Panc1 (cell line): ENCODE data around the gene TMEM38A. TPM values are rescaled to one million over a fixed set of nuclear protein-coding genes. Genes with fewer than 3 reads are reported as not detected.

Experiments
- ATAC-seq: fragments of 200-7000 bp; cut with Tn5 transposase; 2 replicates; pipeline ENCODE4 v1.9.1; 2020; ENCODE audit warnings: mild to moderate bottlenecking, moderate library complexity
- BruUV-seq: library from RNA; stranded (reverse); fragments of 400-500 nt; replicated peaks from 2 replicates; lab custom pipeline; 2021; lab: Mats Ljungman, UMichigan
- CTCF ChIA-PET: fragments of 300-600 bp; sonication (Branson Sonifier 250); formaldehyde crosslinking; loops from one replicate; lab custom pipeline; 2022; ENCODE audit warnings: antibody characterized with exemption; lab: Charles Lee
- POLR2A ChIA-PET: fragments of 300-600 bp; sonication (Branson Sonifier 250); formaldehyde crosslinking; loops from one replicate; lab custom pipeline; 2022; ENCODE audit warnings: antibody characterized with exemption; lab: Charles Lee
- DNase-seq: peaks from one replicate; pipeline ENCODE4 v3.0.0-alpha.2; 2010; ENCODE audit warnings: low read depth, low spot score
- H3K27ac ChIP-seq: 2 replicates; pipeline ENCODE4 v1.5.1; 2011; ENCODE audit warnings: mild to moderate bottlenecking, low read length, inconsistent platforms
- H3K27me3 ChIP-seq: fragments of 200-500 bp; sonication (Bioruptor generic); 2 replicates; pipeline ENCODE4 v1.6.0; 2014; ENCODE audit warnings: low read length, inconsistent platforms; ENCODE audit not compliant: control insufficient read depth, insufficient read depth
- H3K36me3 ChIP-seq: fragments of 200-500 bp; sonication (Bioruptor generic); 2 replicates; pipeline ENCODE4 v1.5.1; 2014; ENCODE audit warnings: inconsistent platforms, mild to moderate bottlenecking, low read length, moderate library complexity; ENCODE audit not compliant: control insufficient read depth, insufficient read depth
- H3K4me1 ChIP-seq: 2 replicates; pipeline ENCODE4 v1.5.1; 2011; ENCODE audit warnings: inconsistent platforms, mild to moderate bottlenecking, low read length, moderate library complexity; ENCODE audit not compliant: control insufficient read depth, insufficient read depth
- H3K4me3 ChIP-seq, 2 experiments: 2 replicates each; pipeline ENCODE4 v1.5.1; 2011 to 2012; ENCODE audit warnings: low read depth in 2 of 2, low read length in 2 of 2, mild to moderate bottlenecking in 2 of 2, inconsistent platforms in 1 of 2, moderate library complexity in 1 of 2
- H3K9me3 ChIP-seq: fragments of 200-500 bp; sonication (Bioruptor generic); 2 replicates; pipeline ENCODE4 v1.5.1; 2014; ENCODE audit warnings: low read depth, mild to moderate bottlenecking, inconsistent platforms, low read length, moderate library complexity; ENCODE audit not compliant: control insufficient read depth, insufficient read depth
- POLR2AphosphoS5 ChIP-seq: IDR thresholded peaks from 2 replicates; pipeline ENCODE4 v1.6.1; 2012; ENCODE audit warnings: mild to moderate bottlenecking, low read depth, low read length, moderate library complexity
- SIN3A ChIP-seq: IDR thresholded peaks from 2 replicates; pipeline ENCODE4 v1.6.1; 2012; ENCODE audit warnings: low read depth, mild to moderate bottlenecking, low read length, moderate library complexity, borderline replicate concordance; ENCODE audit not compliant: insufficient read depth
- TCF7L2 ChIP-seq: IDR thresholded peaks from 2 replicates; pipeline ENCODE4 v1.6.1; 2011; ENCODE audit warnings: mild to moderate bottlenecking, low read depth, low read length, inconsistent platforms
- in situ Hi-C: cut with HindIII; loops from 2 replicates; pipeline ENCODE4 v1.10.0; 2016; ENCODE audit warnings: low sequenced_read_pairs, low pct_unique_long_range_greater_than_20kb
- intact Hi-C: fragments of 100-400 bp; cut with micrococcal nuclease; formaldehyde crosslinking; loops from one replicate; pipeline ENCODE4 v1.10.0; 2022; ENCODE audit not compliant: unreplicated experiment
- total RNA-seq: library from RNA; stranded (reverse); gene quantifications from one replicate; pipeline ENCODE4 v1.2.1, GENCODE V29; 2021; ENCODE audit not compliant: unreplicated experiment
- TF ChIP-seq, protein P1 (sequence below): fragments of 450-650 bp; IDR thresholded peaks from 2 replicates; pipeline ENCODE4 v1.5.1; 2017; ENCODE audit warnings: mild to moderate bottlenecking
- TF ChIP-seq, protein P2 (sequence below), 2 experiments: IDR thresholded peaks; 2 replicates each; pipeline ENCODE4 v1.6.1; 2011 to 2012; ENCODE audit warnings: low read depth in 2 of 2, control low read depth in 1 of 2, low read length in 1 of 2, mild to moderate bottlenecking in 1 of 2, moderate library complexity in 1 of 2; ENCODE audit not compliant: insufficient read depth in 1 of 2

TMEM38A gene
- total RNA-seq, 1 experiment from 2014 or later: 8.4 TPM

DNA sequence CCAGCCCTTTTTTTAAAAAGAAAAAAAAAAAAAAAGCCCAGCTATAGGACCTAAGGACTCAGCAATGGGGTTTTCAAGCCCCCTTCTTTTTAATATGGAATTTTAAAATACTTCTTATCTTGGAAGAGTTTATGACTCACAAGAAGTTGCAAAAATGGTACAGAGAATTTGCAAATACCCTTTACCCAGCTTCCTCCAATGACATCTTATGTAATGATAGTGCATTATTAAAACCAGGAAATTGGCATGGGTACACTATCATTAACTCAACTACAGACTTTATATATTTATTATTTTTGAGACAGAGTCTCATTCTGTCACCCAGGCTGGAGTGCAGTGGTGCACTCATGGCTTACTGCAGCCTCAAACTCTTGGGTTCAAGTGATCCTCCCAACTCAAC, 16.1 kb downstream of the TMEM38A start:
- ATAC-seq (no peak), DNase-seq (no peak)
- Histone ChIP-seq H3K36me3 (no peaks in the 10 kb centered on the region), H3K4me1 (no peaks in the 10 kb centered on the region), H3K4me3 (no peak overlapping the region), H3K27me3 (no peaks in the 10 kb centered on the region), H3K27ac (no peak overlapping the region), H3K9me3 (no peaks in the 10 kb centered on the region)
- in situ Hi-C loops: no loop called here
- BruUV-seq: no TSS peak
- ChIA-PET CTCF (interaction anchor here (0.6 kb wide), 1 partner anchor 9 kb away, joined by 4 read pairs; no protein-coding TSS in a partner anchor), POLR2A (interaction anchor here (0.8 kb wide), 1 partner anchor 8 kb away, joined by 14 read pairs; no protein-coding TSS in a partner anchor)
- intact Hi-C loops: no loop called here
- no peak for TF ChIP-seq POLR2AphosphoS5
- no peak for TF ChIP-seq TCF7L2
- TF ChIP-seq, protein P1, sequence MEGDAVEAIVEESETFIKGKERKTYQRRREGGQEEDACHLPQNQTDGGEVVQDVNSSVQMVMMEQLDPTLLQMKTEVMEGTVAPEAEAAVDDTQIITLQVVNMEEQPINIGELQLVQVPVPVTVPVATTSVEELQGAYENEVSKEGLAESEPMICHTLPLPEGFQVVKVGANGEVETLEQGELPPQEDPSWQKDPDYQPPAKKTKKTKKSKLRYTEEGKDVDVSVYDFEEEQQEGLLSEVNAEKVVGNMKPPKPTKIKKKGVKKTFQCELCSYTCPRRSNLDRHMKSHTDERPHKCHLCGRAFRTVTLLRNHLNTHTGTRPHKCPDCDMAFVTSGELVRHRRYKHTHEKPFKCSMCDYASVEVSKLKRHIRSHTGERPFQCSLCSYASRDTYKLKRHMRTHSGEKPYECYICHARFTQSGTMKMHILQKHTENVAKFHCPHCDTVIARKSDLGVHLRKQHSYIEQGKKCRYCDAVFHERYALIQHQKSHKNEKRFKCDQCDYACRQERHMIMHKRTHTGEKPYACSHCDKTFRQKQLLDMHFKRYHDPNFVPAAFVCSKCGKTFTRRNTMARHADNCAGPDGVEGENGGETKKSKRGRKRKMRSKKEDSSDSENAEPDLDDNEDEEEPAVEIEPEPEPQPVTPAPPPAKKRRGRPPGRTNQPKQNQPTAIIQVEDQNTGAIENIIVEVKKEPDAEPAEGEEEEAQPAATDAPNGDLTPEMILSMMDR: no peak
- TF ChIP-seq SIN3A: no peak
- TF ChIP-seq, protein P2, sequence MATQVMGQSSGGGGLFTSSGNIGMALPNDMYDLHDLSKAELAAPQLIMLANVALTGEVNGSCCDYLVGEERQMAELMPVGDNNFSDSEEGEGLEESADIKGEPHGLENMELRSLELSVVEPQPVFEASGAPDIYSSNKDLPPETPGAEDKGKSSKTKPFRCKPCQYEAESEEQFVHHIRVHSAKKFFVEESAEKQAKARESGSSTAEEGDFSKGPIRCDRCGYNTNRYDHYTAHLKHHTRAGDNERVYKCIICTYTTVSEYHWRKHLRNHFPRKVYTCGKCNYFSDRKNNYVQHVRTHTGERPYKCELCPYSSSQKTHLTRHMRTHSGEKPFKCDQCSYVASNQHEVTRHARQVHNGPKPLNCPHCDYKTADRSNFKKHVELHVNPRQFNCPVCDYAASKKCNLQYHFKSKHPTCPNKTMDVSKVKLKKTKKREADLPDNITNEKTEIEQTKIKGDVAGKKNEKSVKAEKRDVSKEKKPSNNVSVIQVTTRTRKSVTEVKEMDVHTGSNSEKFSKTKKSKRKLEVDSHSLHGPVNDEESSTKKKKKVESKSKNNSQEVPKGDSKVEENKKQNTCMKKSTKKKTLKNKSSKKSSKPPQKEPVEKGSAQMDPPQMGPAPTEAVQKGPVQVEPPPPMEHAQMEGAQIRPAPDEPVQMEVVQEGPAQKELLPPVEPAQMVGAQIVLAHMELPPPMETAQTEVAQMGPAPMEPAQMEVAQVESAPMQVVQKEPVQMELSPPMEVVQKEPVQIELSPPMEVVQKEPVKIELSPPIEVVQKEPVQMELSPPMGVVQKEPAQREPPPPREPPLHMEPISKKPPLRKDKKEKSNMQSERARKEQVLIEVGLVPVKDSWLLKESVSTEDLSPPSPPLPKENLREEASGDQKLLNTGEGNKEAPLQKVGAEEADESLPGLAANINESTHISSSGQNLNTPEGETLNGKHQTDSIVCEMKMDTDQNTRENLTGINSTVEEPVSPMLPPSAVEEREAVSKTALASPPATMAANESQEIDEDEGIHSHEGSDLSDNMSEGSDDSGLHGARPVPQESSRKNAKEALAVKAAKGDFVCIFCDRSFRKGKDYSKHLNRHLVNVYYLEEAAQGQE (IDR thresholded peaks at IDR 0.05; ENCODE audit: insufficient read depth in 1 of 2, low read depth in 2 of 2, low read length in 1 of 2): no peak

DNA sequence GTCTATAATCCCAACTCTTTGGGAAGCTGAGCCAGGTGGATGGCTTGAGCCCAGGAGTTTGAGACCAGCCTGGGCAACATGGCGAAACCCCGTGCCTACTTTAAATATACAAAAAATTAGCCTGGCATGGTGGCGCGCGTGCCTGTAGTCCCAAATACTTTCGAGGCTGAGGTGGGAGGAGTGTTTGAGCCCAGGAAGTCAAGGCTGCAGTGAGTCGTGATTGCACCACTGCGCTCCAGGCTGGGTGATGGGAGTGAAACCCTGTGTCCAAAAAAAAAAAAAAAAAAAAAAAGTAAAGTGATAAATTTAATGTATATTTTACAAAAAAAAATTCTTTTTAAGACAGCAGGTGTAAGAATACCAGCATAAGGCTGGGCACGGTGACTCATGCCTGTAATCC, 17.6 kb downstream of the TMEM38A start:
- Histone ChIP-seq H3K4me3 (no peak overlapping the region), H3K36me3 (no peaks in the 10 kb centered on the region), H3K27ac (no peak overlapping the region), H3K4me1 (no peaks in the 10 kb centered on the region), H3K9me3 (no peaks in the 10 kb centered on the region), H3K27me3 (no peaks in the 10 kb centered on the region)
- DNase-seq (no peak), ATAC-seq (no peak)
- TF ChIP-seq, protein P2 (IDR thresholded peaks at IDR 0.05; ENCODE audit: insufficient read depth in 1 of 2, low read depth in 2 of 2, low read length in 1 of 2): no peak
- TF ChIP-seq, protein P1: no peak
- TF ChIP-seq SIN3A: no peak
- TF ChIP-seq TCF7L2: no peak
- no peak for TF ChIP-seq POLR2AphosphoS5
- no TSS peak for BruUV-seq
- ChIA-PET POLR2A (interaction anchor here (0.6 kb wide), 1 partner anchor 130 kb away, joined by 10 read pairs; no protein-coding TSS in a partner anchor), CTCF (interaction anchor here (0.6 kb wide), 1 partner anchor 36 kb away, joined by 5 read pairs; no protein-coding TSS in a partner anchor)
- intact Hi-C loops (no loop called here), in situ Hi-C loops (no loop called here)
